HG03103 (cell line): ENCODE results near the gene FMC1.

Experiments used
- ATAC-seq: cut with Tn5 transposase; IDR thresholded peaks from one replicate; pipeline ENCODE4 v1.9.1; 2021; ENCODE audit warnings: low read depth; ENCODE audit not compliant: unreplicated experiment

Gene FMC1

DNA sequence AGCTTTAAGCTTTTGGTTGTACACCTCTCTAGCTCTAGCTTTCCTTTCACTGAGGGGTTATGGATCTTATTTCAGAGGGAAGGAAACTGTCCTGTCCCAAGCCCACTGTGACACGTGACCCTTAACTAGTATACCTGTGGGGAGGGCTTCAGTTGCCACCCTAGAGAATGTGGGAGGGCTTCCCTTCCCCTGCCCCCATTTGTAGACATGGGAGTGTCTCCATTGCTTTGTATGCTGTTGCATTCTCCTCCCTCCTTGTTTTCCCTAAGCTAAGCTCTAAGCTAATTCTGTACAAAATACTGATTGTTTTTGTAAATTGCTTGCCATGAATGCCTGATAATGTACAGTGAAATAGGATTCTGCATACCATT, 29.8 kb downstream of the FMC1 start:
- ATAC-seq: no peak

DNA sequence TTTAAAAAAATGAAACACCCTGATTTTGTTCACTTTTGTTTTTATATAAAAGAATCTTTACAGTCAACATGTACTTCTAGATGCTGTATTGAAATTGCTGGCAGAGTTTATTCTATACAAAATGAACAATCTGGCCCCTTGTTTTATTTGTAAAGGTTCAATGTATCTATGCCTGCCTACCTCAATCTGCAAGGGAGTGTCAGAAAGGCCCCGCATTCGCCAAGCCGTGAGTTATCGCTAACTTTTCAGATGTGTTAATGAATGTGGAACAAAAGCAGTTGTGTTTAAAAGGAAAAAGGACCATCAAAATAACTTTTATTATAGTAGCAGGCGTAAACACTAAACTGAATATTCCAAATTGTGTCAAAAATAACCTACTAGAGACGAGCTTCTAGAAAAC, 33.1 kb downstream of the FMC1 start:
- no peak for ATAC-seq

DNA sequence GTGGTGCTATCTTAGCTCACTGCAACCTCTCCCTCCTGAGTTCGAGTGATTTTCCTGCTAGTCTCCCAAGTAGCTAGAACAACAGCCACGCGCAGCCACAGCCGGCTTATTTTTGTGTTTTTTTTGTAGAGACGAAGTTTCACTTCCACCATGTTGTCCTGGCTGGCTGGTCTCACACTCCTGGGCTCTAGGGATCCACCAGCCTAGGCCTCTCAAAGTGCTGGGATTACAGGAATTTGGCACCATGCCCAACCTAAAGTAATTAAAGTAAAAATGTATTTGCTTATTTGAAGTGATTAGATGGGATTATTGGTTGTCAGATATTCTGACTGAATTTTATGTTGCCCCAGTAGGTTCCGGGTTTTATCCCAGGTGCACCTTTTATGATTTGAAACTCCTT, 41.3 kb downstream of the FMC1 start:
- ATAC-seq: no peak

DNA sequence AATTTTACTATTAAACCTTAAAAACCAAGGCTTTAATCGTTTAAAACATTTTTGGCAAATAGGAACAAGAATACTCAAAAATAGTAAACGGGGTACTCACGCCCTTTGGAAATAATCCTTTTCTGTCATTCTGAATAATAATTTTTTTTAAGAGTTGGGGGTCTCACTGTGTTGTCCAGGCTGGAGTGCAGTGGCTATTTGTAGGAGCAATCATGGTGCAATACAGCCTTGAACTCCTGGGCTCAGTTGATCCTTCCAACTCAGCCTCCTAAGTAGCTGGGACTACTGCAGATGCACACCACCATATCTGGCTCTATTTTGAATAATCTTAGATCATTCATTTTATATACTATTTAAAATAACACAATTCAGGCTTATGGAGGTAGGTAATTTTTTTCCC, 43.5 kb downstream of the FMC1 start:
- no peak for ATAC-seq

DNA sequence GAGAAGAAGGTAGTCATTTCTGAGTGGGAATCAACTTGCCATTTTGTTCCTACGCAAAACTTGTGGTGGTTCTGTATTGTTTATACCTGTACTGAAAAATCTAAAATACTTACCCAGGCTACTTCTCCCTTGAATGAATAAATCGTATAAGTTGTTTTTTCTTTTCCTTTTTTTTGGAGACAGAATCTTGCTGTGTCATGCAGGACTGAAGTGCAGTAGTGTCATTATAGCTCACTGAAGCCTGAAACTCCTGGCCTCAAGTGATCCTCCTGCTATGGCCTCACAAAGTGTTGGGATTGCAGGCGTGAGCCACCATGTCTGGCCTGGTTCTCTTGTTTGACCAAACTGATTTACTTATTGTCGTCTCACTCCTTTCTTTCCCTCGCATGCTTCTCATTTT, 46.5 kb downstream of the FMC1 start:
- no peak for ATAC-seq

DNA sequence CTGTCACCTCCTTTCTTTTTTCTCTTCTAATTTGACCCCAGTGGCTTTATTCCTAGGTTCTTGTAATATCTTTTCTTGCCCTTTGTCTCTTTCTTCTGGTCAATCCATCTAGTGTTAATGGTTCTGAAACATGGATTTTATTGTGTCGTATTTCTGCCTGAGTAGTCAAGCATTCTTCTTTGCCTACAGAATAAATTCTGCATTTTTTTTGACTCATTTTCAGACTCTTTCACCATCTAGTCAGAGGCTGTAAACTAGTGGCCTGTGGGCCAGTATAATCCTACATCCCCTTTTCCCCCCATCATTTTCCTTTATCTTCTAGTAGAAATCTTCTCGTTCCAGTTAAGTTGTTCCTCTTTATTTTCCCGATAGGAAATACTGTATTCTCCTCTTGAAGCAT, 48.0 kb downstream of the FMC1 start:
- no peak for ATAC-seq

DNA sequence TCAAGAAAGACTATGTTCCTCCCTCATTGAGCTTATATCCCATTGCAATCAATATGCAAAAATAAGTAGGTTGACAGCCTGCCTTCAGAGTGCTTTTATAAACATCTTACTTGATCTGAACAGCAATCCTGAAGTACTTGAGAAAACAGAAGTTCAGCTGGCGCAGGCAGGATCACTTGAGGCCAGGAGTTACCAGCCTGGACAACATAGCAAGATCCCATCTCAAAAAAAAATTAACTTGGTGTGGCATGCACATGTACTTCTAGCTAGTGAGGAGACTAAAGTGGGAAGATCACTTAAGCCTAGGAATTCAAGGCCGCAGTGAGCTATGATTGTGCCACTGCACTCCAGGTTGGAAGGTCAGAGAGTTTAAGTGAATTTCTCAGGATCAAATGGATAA, 48.6 kb downstream of the FMC1 start:
- no peak for ATAC-seq

DNA sequence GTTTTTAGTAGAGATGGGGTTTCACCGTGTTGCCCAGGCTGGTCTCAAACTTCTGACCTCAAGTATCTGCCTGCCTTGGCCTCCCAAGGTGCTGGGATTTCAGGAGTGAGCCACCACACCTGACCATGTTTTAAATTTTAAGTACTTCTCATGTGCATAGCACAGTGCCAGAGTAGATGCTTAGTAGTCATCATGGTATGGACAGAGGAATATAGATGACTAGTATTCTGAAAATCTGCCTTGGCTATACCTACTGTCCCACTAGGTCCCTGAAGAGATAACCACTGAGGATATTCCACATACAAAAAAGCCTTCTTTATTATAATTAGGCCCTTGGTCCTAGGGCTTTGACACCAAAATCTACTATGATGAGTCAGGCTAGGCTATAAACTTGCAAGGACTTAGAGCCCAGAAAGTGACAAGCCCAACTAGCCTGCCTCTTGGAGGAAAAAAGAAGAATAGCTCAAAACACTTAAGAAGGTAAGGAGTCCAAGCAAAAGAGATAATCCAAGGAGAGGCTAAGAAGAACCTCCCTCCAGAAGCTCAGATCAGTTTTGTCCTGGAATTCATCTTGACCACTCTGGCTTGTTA, 52.6 kb downstream of the FMC1 start:
- no peak for ATAC-seq

DNA sequence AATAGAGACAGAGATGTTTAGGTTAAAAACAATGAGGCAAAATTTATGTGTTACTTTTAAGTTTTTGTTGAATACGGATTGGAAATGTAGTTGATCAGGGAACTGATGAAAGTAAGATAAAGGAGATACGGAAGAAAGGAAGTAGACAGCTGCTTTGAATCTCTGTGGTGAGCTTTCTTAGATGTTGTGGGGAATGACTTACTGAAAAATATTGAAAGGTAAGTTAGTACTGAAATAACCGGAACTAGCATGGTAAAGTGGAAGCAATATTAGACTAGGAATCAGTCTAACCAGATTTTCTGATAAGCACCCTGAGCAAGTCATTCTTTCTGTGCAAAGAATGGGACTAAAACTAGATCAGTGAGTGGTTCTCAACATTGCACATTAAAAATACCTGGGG, 53.4 kb downstream of the FMC1 start:
- no peak for ATAC-seq
